Astrocyte of the cerebellum (primary cell): ENCODE measurements around the gene IRF2.

Source experiments
- DNase-seq: peaks from one replicate; pipeline ENCODE4 v3.0.0-alpha.2; 2011; ENCODE audit warnings: low read depth
- H3K4me3 ChIP-seq: 2 replicates; pipeline ENCODE4 v1.5.1; 2011; ENCODE audit warnings: mild to moderate bottlenecking, low read depth, low read length, moderate library complexity
- CTCF ChIP-seq: IDR thresholded peaks from 2 replicates; pipeline ENCODE4 v1.5.1; 2012; ENCODE audit warnings: low read length, low read depth, moderate library complexity, mild to moderate bottlenecking; ENCODE audit errors: missing control alignments
- in situ Hi-C: cut with HindIII; loops from 2 replicates; pipeline ENCODE4 v1.10.0; 2017; ENCODE audit warnings: low sequenced_read_pairs

IRF2 gene

GRCh38 chr4:184476695-184477094, 2.3 kb upstream of the IRF2 start:
- TF ChIP-seq CTCF: no peak
- in situ Hi-C loops: no loop called here
- DNase-seq: no peak
- H3K4me3 ChIP-seq: no peak overlapping the region

- in situ Hi-C loops: no loop called here
- TF ChIP-seq CTCF: no peak
- DNase-seq: no peak
- H3K4me3 ChIP-seq: peak overlapping the region; percentile 95
Measured at GRCh38 chr4:184475498-184475897, 1.1 kb upstream of the IRF2 start.

GRCh38 chr4:184475096-184475461, 729 bp upstream of the IRF2 start:
- TF ChIP-seq CTCF: no peak
- in situ Hi-C loops: no loop called here
- DNase-seq: no peak
- H3K4me3 ChIP-seq: peak overlapping the region; percentile 95

- TF ChIP-seq CTCF: no peak
- peak overlapping the region; percentile 95 for H3K4me3 ChIP-seq
- DNase-seq: no peak
- in situ Hi-C loops: no loop called here
Measured at GRCh38 chr4:184473499-184474262, 669 bp downstream of the IRF2 start.

- peak overlapping the region; percentile 95 for H3K4me3 ChIP-seq
- no peak for TF ChIP-seq CTCF
- in situ Hi-C loops: no loop called here
- no peak for DNase-seq
Measured at GRCh38 chr4:184472614-184473498, 1.5 kb downstream of the IRF2 start.

GRCh38 chr4:184471881-184472613, 2.3 kb downstream of the IRF2 start:
- H3K4me3 ChIP-seq: peak overlapping the region; percentile 95
- DNase-seq: no peak
- no peak for TF ChIP-seq CTCF
- in situ Hi-C loops: no loop called here
